ENCODE measurements around the gene MSANTD3.
A peak's percentile ranks its signal among the peaks of the same experiment; 100 is the strongest.

Gene MSANTD3

DNA sequence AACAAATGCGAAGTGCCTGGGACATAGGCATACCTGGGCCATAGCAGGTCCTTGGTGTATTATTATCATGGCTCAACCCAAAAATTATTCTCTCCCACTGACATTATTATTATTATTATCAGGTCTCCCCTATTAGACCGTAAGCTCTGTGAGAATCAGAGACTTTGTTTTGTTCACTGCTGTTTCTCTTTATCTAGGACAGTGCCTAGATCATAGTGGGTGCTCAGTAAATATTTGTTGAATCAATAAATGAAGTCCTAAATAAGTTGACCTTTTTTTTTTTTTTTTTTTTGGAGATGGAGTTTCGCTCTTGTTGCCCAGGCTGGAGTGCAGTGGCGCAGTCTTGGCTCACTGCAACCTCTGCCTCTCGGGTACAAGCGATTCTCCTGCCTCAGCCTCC, 41.1 kb downstream of the MSANTD3 start:
- POLR2A ChIA-PET, result no interaction called here
- no peak for DNase-seq (ENCODE audit: extremely low spot score)
- CTCF ChIA-PET, result no interaction called here
- TF ChIP-seq, protein P1, sequence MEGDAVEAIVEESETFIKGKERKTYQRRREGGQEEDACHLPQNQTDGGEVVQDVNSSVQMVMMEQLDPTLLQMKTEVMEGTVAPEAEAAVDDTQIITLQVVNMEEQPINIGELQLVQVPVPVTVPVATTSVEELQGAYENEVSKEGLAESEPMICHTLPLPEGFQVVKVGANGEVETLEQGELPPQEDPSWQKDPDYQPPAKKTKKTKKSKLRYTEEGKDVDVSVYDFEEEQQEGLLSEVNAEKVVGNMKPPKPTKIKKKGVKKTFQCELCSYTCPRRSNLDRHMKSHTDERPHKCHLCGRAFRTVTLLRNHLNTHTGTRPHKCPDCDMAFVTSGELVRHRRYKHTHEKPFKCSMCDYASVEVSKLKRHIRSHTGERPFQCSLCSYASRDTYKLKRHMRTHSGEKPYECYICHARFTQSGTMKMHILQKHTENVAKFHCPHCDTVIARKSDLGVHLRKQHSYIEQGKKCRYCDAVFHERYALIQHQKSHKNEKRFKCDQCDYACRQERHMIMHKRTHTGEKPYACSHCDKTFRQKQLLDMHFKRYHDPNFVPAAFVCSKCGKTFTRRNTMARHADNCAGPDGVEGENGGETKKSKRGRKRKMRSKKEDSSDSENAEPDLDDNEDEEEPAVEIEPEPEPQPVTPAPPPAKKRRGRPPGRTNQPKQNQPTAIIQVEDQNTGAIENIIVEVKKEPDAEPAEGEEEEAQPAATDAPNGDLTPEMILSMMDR (IDR thresholded peaks at IDR 0.05; ENCODE audit: control extremely low read depth, extremely low read depth, low read depth, missing control alignments), result no peak

DNA sequence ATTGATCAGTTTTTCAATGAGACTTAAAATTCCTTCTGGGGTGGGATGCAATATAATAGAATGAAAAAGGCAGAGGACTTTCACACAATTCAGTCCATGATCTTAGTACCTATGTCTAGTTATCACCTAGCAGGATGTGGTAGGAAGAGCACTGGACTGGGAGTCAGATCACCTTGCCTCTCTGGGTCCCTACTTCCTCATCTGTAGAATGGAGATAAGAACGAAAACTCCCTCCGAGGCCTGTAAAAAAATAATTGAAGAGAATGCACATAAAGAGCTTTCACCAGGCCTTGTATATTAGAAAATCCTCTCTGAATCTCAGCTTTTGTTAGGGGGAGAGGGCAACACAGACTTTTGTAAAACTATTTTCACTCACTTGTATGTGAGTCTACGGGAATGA, 45.3 kb downstream of the MSANTD3 start:
- ChIA-PET POLR2A (no interaction called here), CTCF (interaction anchor here (1.1 to 1.9 kb wide), 7 partner anchors 9 to 1287 kb away, joined by 3 to 8 read pairs (median 4); no protein-coding TSS in a partner anchor)
- TF ChIP-seq, protein P1 (IDR thresholded peaks at IDR 0.05; ENCODE audit: control extremely low read depth, extremely low read depth, low read depth, missing control alignments), result no peak
- DNase-seq (ENCODE audit: extremely low spot score), result no peak

DNA sequence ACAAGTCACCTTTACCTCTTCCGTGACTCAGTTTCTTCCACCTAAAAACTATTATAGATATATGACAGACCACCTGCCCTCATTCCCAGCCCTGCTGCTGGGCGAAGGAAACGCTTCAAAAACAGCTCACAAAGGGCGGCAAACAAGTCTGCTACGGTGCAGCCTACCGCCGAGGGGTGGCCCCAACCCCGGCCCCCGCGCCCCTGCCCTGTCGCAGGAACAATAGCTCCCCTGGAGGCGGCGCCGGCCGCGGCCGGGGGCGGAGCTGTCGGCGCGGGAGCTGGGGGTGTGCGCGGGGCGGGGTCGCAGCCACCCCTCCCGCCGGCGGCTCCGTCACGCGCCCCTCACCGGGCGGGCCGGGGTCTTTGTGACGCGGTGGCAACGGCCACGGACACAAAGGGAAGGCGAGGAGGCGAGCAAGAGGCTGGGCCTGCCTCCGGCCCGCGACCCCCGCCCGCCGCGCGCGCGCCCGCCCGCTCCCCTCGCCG, 45.9 kb downstream of the MSANTD3 start, which contains the start of gene TMEFF1:
TSS of gene TMEFF1 (plus strand) at position 362 of the 488 bp plus-strand sequence. CDS start 396 bp downstream, outside the sequence.
- DNase-seq (ENCODE audit: extremely low spot score), result peak; percentile 74
- TF ChIP-seq, protein P1 (IDR thresholded peaks at IDR 0.05; ENCODE audit: control extremely low read depth, extremely low read depth, low read depth, missing control alignments), result no peak
- ChIA-PET CTCF (interaction anchor here (1.1 to 1.9 kb wide), 7 partner anchors 9 to 1288 kb away, joined by 3 to 8 read pairs (median 4); no protein-coding TSS in a partner anchor), POLR2A (interaction anchor here (0.5 to 0.6 kb wide), 3 partner anchors 66 to 1251 kb away, joined by 3 to 5 read pairs (median 3); partner anchors contain the start of gene ALG2)

DNA sequence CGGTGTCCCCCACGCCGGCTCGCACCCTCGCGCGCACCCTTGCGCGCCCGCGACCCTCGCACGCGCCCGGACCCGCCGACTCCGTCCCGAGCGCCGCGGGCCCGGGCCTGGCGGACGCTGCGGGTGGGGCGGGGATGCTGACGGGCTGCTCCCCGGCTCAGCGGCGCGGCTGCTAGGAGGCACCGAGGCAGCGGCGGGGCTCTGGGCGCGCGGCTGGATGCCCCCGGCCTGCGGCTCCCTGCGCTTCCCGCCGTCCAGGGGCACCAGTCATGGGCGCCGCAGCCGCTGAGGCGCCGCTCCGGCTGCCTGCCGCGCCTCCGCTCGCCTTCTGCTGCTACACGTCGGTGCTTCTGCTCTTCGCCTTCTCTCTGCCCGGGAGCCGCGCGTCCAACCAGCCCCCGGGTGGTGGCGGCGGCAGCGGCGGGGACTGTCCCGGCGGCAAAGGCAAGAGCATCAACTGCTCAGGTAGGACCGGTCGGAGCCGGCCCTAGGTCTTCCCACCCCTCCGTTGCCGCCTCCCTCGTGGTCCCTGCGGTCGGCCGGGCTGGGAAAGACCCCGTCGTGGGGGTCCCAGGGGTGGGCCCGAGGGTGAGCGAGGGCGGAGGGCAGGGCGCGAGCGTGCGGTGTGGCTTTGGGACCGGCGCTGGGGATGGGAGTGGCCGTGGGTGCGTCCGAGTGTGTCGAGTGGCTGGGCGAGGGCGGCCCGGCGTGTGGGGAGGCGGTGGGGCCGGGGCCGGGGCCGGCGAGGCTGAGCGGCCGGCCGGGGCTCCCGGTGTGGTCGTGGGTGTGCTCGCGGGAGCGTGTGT, 46.5 kb downstream of the MSANTD3 start:
- ChIA-PET CTCF (interaction anchor here (1.1 to 1.9 kb wide), 6 partner anchors 8 to 123 kb away, joined by 3 to 8 read pairs (median 4); no protein-coding TSS in a partner anchor), POLR2A (interaction anchor here (0.5 to 0.6 kb wide), 3 partner anchors 67 to 1252 kb away, joined by 3 to 5 read pairs (median 3); partner anchors contain the start of gene ALG2)
- TF ChIP-seq, protein P1 (IDR thresholded peaks at IDR 0.05; ENCODE audit: control extremely low read depth, extremely low read depth, low read depth, missing control alignments), result no peak
- peak; percentile 48 for DNase-seq (ENCODE audit: extremely low spot score)

DNA sequence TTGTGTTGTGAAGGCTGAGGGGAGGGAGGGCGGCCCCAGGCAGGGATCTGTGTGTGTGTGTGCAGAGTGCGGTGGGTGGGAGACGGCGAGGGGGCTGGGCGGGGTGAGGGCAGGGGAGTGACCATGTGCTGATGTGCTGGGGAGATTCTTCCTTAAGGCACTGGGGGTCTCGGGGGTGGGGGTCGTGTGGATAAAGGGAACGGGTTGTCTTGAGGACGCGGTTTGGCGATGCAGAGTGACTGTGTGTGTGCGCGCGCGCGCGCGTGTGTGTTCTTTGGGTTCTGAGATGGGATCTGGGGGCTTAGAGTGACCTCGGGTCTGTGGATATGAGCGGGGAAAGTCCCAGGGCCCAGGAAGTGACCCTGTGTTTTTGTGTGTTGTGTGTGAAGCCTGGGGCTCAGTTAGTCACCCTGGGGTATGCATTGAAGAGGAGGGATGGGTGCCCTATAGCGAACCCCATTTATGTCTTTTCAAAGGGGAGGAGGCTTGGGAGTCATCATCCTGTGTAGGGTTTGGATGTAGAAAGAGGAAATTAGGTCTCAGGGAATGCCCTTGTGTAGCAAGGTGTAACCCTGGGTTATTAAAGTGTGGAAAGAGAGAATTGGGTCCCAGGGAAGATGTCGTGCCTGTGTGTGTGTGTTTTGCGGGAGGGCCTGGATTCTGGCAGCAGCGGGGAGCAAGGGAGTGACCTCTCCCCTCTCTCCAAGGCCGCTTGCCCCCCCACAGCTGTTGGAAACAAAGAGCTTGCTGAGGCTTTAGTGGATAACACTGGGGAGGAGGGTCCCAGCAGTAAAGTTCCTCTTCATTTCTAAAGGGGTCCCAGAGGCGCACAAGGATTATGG, 47.4 kb downstream of the MSANTD3 start:
- POLR2A ChIA-PET, result no interaction called here
- TF ChIP-seq, protein P1 (IDR thresholded peaks at IDR 0.05; ENCODE audit: control extremely low read depth, extremely low read depth, low read depth, missing control alignments), result no peak
- no peak for DNase-seq (ENCODE audit: extremely low spot score)
- CTCF ChIA-PET, result no interaction called here

DNA sequence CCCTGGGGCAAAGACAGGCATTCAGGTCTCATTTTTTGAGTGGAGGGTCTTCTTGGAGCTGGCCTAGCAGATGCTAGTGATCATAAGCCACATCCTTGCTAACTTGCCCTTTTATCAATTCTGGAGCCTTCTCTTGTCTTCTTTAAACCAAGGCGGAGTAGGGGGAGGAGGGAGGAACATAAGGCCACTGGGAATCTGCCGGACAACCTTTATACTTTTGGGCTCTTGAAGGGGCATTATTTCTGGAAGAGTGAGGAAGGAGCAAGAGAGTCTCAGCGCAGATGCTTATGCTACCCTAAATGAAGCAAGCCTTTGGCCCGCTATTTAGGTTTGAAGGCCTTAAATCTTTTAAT, 48.0 kb downstream of the MSANTD3 start:
- CTCF ChIA-PET, result no interaction called here
- POLR2A ChIA-PET, result no interaction called here
- TF ChIP-seq, protein P1 (IDR thresholded peaks at IDR 0.05; ENCODE audit: control extremely low read depth, extremely low read depth, low read depth, missing control alignments), result no peak
- no peak for DNase-seq (ENCODE audit: extremely low spot score)

Measured in GM10248 (cell line).